OCI-LY3 (cell line): ENCODE data around the gene PERP.

Source experiments
- H2AFZ ChIP-seq: fragments of 200-600, 300-600 bp; shearing (Covaris generic); 2 replicates; pipeline ENCODE4 v1.6.0; 2014; ENCODE audit warnings: antibody characterized with exemption, low read depth, low read length
- H3K27ac ChIP-seq: fragments of 200-600, 300-600 bp; sonication (generic); 2 replicates; pipeline ENCODE4 v1.5.1; 2014; ENCODE audit warnings: mild to moderate bottlenecking, low read length, moderate library complexity, mixed read lengths
- H3K27me3 ChIP-seq: fragments of 200-600, 300-600 bp; sonication (generic); 2 replicates; pipeline ENCODE4 v1.6.1; 2014; ENCODE audit warnings: low read depth, low read length, mixed read lengths
- H3K36me3 ChIP-seq: fragments of 200-600, 300-600 bp; sonication (generic); replicated peaks from 2 replicates; pipeline ENCODE3; 2014; ENCODE audit warnings: low read depth, low read length, mixed read lengths
- H3K4me1 ChIP-seq: fragments of 300-600, 200-600 bp; sonication (generic); 2 replicates; pipeline ENCODE4 v1.6.1; 2014; ENCODE audit warnings: low read length, mixed read lengths
- H3K4me2 ChIP-seq: fragments of 200-600, 300-600 bp; sonication (generic); 2 replicates; pipeline ENCODE4 v1.6.1; 2014; ENCODE audit warnings: low read length, mixed read lengths
- H3K4me3 ChIP-seq: fragments of 300-600, 200-600 bp; sonication (generic); 2 replicates; pipeline ENCODE4 v1.5.1; 2014; ENCODE audit warnings: antibody characterized with exemption, mild to moderate bottlenecking, low read length, moderate library complexity
- H3K79me2 ChIP-seq: fragments of 300-600, 200-600 bp; shearing (Covaris generic); 2 replicates; pipeline ENCODE4 v1.6.1; 2014; ENCODE audit warnings: mild to moderate bottlenecking, low read length, mixed read lengths
- H3K9ac ChIP-seq: fragments of 300-600, 200-600 bp; shearing (Covaris generic); 2 replicates; pipeline ENCODE4 v1.6.0; 2014; ENCODE audit warnings: mild to moderate bottlenecking, low read length, moderate library complexity
- H3K9me3 ChIP-seq: fragments of 200-600, 300-600 bp; shearing (Covaris generic); 2 replicates; pipeline ENCODE4 v1.6.1; 2014; ENCODE audit warnings: low read length, mixed read lengths; ENCODE audit not compliant: insufficient read depth
- H4K20me1 ChIP-seq: fragments of 200-600, 300-600 bp; sonication (generic); 2 replicates; pipeline ENCODE4 v1.6.1; 2016; ENCODE audit warnings: low read length, mixed read lengths; ENCODE audit not compliant: insufficient read depth
- CTCF ChIP-seq: fragments of 200-600, 300-600 bp; sonication (generic); IDR thresholded peaks from 2 replicates; pipeline ENCODE4 v1.5.1; 2014; ENCODE audit warnings: antibody characterized with exemption, low read length, low read depth
- EZH2phosphoT487 ChIP-seq: fragments of 200-600 bp; shearing (Covaris generic); IDR thresholded peaks from 2 replicates; pipeline ENCODE4 v1.6.1; 2018; ENCODE audit warnings: antibody characterized with exemption, mixed run types, low read depth

Gene PERP

DNA sequence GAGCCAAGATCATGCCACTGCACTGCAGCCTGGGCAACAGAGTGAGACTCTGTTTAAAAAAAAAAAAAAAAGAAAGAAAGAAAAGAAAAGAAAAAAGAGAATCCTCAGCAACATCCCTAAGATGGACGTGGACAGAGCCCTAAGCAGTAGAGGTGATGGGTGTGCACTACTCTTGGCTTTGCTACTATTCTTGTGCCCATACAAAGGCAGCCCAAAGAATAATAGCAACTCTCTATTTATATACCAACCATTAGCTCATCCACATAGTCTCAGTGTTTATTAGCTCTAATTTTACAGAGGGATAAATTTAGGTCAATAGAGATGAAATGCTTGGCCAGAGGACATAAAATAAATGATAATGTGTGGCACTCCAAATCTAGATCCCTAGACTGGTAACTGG lies 62.2 kb downstream of the PERP start:
- no peak overlapping the region for H3K4me2 ChIP-seq
- no peak overlapping the region for H2AFZ ChIP-seq
- no peaks in the 10 kb centered on the region for H3K4me1 ChIP-seq
- H3K9ac ChIP-seq: no peak overlapping the region
- H3K79me2 ChIP-seq: no peaks in the 10 kb centered on the region
- H3K4me3 ChIP-seq: no peak overlapping the region
- H3K27ac ChIP-seq: no peak overlapping the region
- H3K27me3 ChIP-seq: no peaks in the 10 kb centered on the region
- H4K20me1 ChIP-seq: no peaks in the 10 kb centered on the region
- TF ChIP-seq EZH2phosphoT487 (no peak), CTCF (no peak)
- H3K9me3 ChIP-seq: no peaks in the 10 kb centered on the region
- H3K36me3 ChIP-seq: no peaks in the 10 kb centered on the region

- H2AFZ ChIP-seq: no peak overlapping the region
- H3K9me3 ChIP-seq: no peaks in the 10 kb centered on the region
- H3K9ac ChIP-seq: no peak overlapping the region
- no peaks in the 10 kb centered on the region for H3K27me3 ChIP-seq
- H3K4me3 ChIP-seq: no peak overlapping the region
- TF ChIP-seq CTCF: no peak
- TF ChIP-seq EZH2phosphoT487: no peak
- H3K4me2 ChIP-seq: no peak overlapping the region
- no peaks in the 10 kb centered on the region for H3K4me1 ChIP-seq
- no peaks in the 10 kb centered on the region for H3K79me2 ChIP-seq
- no peaks in the 10 kb centered on the region for H3K36me3 ChIP-seq
- no peaks in the 10 kb centered on the region for H4K20me1 ChIP-seq
- H3K27ac ChIP-seq: no peak overlapping the region
Observed at GRCh38 chr6:138044458-138044857, 62.8 kb downstream of the PERP start.
